Astrocyte of the cerebellum (primary cell): Measurements from ENCODE around the gene AP5S1.
A peak's percentile ranks its signal among the peaks of the same experiment; 100 is the strongest.

ENCODE experiments used
- DNase-seq: peaks from one replicate; pipeline ENCODE4 v3.0.0-alpha.2; 2011; ENCODE audit warnings: low read depth
- H3K4me3 ChIP-seq: 2 replicates; pipeline ENCODE4 v1.5.1; 2011; ENCODE audit warnings: mild to moderate bottlenecking, low read depth, low read length, moderate library complexity
- in situ Hi-C: cut with HindIII; loops from 2 replicates; pipeline ENCODE4 v1.10.0; 2017; ENCODE audit warnings: low sequenced_read_pairs
- TF ChIP-seq, protein P1 (sequence below): IDR thresholded peaks from 2 replicates; pipeline ENCODE4 v1.5.1; 2012; ENCODE audit warnings: low read length, low read depth, moderate library complexity, mild to moderate bottlenecking; ENCODE audit errors: missing control alignments

Gene AP5S1

DNA sequence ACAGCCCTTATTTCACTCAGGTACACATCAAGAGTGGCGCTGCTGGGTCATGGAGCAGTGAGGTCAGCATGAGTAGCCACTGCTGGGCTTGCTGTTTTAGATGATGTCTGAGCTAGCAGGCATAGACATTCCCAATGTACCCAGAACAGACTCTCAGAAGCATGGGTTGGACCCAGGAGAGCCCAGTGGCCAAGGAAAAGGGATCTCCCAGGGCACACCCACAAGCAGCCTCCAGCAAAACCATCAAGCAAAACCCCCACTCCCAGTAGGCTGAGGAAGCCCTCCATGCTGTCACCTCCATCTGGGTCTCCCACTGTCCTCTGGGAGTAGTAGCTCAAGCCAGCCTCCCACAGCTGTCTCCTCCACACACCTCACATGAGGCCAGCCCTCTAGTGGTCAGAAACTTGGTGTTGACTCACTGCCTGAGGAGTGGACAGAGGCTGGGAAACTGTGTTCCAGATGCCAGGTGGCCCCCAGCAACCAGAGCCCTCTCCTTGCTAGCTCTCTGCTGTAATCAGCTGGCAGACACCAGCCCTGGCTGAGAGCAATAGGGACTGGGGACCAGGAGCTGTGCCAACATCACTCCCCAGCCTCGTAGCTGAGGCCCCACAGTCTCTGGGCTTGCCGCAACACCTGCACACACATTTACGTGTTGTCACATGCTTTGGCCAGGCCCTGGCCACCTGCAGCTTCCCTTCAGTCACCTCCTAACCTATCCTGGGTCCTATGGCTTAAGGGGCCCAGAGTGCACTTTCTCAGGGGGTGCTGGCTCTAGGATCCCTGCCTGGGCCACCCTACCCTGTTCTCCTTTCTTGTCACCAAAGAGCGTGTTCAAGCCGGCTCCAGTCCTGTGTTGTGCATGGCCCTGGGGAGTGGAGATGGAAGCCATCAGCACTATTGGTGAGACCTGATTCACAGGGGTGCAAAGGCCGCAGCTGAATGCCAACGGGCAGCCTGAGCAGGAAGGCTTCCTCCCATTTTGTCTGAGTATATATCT is 1.9 kb upstream of the AP5S1 start:
- TF ChIP-seq, protein P1, sequence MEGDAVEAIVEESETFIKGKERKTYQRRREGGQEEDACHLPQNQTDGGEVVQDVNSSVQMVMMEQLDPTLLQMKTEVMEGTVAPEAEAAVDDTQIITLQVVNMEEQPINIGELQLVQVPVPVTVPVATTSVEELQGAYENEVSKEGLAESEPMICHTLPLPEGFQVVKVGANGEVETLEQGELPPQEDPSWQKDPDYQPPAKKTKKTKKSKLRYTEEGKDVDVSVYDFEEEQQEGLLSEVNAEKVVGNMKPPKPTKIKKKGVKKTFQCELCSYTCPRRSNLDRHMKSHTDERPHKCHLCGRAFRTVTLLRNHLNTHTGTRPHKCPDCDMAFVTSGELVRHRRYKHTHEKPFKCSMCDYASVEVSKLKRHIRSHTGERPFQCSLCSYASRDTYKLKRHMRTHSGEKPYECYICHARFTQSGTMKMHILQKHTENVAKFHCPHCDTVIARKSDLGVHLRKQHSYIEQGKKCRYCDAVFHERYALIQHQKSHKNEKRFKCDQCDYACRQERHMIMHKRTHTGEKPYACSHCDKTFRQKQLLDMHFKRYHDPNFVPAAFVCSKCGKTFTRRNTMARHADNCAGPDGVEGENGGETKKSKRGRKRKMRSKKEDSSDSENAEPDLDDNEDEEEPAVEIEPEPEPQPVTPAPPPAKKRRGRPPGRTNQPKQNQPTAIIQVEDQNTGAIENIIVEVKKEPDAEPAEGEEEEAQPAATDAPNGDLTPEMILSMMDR = peak; percentile 84
- no peak overlapping the region for H3K4me3 ChIP-seq
- in situ Hi-C loops = no loop called here
- DNase-seq = peak; percentile 59

DNA sequence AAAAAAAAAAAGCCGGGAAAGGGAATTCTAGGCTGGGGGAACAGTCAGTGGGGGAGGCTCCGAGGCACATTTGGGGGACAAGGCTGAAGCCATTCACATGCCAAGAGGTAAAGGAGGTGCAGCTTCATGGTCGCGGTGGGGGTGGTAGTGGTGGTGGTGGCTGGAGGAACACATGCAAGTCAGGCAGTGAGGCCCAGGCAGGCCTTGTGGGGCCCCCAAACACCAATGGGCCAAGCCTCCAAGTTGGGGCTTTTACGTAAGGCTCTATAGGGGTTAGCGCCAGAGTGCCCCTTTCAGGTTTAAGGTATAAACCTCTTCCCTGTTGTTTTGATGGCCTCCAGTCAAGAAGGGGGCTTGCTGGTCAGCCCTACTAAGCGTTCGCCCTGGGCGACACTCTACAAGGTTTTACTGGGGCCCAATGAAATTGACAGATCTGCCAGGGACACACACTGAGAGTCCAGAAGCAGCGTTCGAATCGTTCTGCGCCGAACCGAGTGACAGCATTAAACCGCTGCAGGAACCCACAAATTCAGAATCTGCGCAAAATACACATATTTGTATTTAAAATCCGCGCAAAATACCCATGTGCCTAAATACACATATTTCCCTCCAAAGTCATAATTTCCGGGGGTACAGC is 818 bp upstream of the AP5S1 start:
- TF ChIP-seq, protein P1 = no peak
- no peak for DNase-seq
- in situ Hi-C loops = no loop called here
- H3K4me3 ChIP-seq = peak overlapping the region; percentile 56

DNA sequence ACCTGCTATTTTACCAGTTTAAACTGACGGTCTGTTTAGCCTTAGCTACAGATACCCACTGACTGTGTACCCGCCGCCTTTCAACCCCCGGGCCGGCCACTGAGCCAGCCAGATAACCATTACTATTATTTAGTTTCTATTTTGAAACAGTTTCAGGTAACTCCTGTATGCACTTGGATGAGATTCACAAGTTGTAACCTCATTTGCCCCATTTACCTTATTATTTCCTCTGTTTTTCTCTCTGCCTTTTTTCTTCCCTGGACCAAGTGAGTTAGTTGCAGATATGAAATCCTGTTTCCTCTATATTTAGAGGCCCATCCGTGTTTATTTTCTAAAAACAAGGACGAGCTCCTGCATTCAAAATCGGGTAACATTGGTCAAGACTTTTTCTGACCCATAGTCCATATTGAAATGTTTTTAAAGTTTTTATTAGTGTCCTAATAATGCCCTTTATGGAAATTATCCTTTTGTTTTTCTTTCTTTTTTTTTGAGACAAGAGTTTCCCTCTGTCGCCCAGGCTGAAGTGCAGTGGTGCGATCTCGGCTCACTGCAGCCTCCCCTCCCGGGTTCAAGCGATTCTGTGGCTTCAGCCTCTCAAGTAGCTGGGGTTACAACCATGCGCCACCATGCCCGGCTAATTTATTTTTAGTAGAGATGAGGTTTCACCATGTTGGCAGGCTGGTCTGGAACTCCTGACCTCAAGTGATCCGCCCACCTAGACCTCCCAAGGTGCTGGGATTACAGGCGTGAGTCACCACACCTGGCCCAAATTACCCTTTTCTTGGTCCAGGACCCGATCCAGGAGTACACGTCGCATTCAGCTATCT is 767 bp downstream of the AP5S1 start:
- in situ Hi-C loops = no loop called here
- TF ChIP-seq, protein P1 = no peak
- no peak for DNase-seq
- H3K4me3 ChIP-seq = peak overlapping the region; percentile 56

DNA sequence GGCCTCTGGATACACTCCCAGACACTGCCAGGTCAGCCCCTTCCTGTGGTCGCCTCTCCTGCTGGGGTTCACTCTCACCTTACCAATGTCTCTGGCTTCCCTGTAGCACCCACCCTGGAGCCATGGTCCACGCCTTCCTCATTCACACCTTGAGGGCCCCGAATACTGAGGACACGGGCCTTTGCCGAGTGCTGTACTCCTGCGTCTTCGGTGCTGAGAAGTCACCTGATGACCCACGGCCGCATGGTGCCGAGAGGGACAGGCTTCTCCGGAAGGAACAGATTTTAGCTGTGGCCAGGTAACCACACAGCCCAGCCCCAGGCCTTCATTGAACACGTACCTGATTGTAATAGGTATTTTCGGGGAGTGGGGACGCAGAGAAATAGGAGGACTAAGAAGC is 1.6 kb downstream of the AP5S1 start:
- DNase-seq = no peak
- no peak overlapping the region for H3K4me3 ChIP-seq
- TF ChIP-seq, protein P1 = no peak
- in situ Hi-C loops = no loop called here

DNA sequence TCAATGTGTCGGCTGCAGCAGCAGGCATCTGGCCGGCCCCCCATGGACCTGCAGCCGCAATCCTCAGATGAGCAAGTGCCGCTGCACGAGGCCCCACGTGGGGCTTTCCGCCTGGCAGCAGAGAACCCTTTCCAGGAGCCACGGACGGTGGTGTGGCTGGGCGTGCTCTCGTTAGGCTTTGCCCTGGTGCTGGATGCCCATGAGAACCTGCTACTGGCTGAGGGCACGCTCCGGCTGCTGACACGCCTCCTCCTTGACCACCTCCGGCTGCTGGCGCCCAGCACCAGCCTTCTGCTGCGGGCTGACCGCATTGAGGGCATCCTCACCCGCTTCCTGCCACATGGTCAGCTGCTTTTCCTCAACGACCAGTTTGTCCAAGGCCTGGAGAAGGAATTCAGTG is 3.5 kb downstream of the AP5S1 start:
- no peak overlapping the region for H3K4me3 ChIP-seq
- DNase-seq = no peak
- TF ChIP-seq, protein P1 = no peak
- in situ Hi-C loops = no loop called here

DNA sequence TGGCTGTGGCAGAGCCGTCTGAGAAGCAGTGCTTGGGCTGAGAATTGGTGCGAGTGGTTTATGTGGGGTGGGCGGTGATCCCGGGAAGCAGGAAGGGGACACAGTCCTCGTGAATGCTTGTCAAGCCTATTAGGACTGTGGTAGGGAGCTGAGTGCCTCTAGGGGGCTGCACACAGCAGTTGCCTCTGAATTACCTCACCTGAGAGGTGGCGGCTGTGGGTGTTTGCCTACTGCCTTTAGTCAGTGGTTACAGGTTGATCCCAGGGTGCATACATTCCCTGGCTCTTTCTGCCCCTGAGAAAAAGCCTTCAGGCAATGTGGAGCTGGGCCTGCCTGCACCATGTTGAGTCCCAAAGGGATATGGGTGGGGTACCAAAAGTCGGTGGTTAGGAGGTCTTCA is 5.2 kb downstream of the AP5S1 start:
- no peak overlapping the region for H3K4me3 ChIP-seq
- DNase-seq = no peak
- TF ChIP-seq, protein P1 = no peak
- in situ Hi-C loops = no loop called here
